CD4-positive, alpha-beta T cell (primary cell): ENCODE measurements around the gene HPCAL4. TPM values are rescaled to one million over a fixed set of nuclear protein-coding genes. Genes with fewer than 3 reads are reported as not detected.

ENCODE experiments used
- ATAC-seq: fragments of 200-7000 bp; cut with Tn5 transposase; one replicate; pipeline ENCODE4 v1.10.0; 2022; ENCODE audit warnings: mild to moderate bottlenecking; ENCODE audit not compliant: poor library complexity
- CTCF ChIA-PET: fragments of 350-600 bp; sonication (Branson Sonifier 250); formaldehyde crosslinking; loops from one replicate; lab custom pipeline; 2021; ENCODE audit warnings: antibody characterized with exemption, inconsistent platforms; lab: Charles Lee
- POLR2A ChIA-PET: fragments of 350-600 bp; sonication (Branson Sonifier 250); formaldehyde crosslinking; loops from one replicate; lab custom pipeline; 2021; ENCODE audit warnings: antibody characterized with exemption, inconsistent platforms; lab: Charles Lee
- DNase-seq, 14 experiments: peaks; one replicate each; pipeline ENCODE4 v3.0.0-alpha.2; 2013 to 2020; ENCODE audit warnings: mixed read lengths in 2 of 14
- H3K27ac ChIP-seq, 2 donors: one replicate each; pipeline versions ENCODE4 v1.5.1 to v1.7.0; 2013; ENCODE audit warnings: low read length in 2 of 2, low read depth in 1 of 2, mild to moderate bottlenecking in 1 of 2
- H3K27me3 ChIP-seq, 2 experiments: 1 replicate in 1 of 2; 2 replicates in 1 of 2; pipeline versions ENCODE4 v1.6.1 to v1.7.0; 2013; ENCODE audit warnings: low read length in 2 of 2, control low read depth in 1 of 2, mild to moderate bottlenecking in 1 of 2, moderate library complexity in 1 of 2; ENCODE audit not compliant: insufficient read depth in 2 of 2, control insufficient read depth in 1 of 2
- H3K36me3 ChIP-seq: one replicate; pipeline ENCODE4 v1.6.1; 2013; ENCODE audit warnings: low read length, control low read depth; ENCODE audit not compliant: insufficient read depth
- H3K4me1 ChIP-seq: one replicate; pipeline ENCODE4 v1.6.1; 2013; ENCODE audit warnings: low read length, control low read depth; ENCODE audit not compliant: insufficient read depth
- H3K4me3 ChIP-seq: one replicate; pipeline ENCODE4 v1.5.1; 2013; ENCODE audit warnings: mild to moderate bottlenecking, low read length, moderate library complexity
- H3K9me3 ChIP-seq, 2 experiments: 1 replicate in 1 of 2; 2 replicates in 1 of 2; pipeline versions ENCODE4 v1.6.1 to v1.7.0; 2013; ENCODE audit warnings: low read length in 2 of 2, mild to moderate bottlenecking in 2 of 2, control low read depth in 1 of 2, moderate library complexity in 1 of 2; ENCODE audit not compliant: control insufficient read depth in 1 of 2, insufficient read depth in 1 of 2
- H3K27ac Mint-ChIP-seq: one replicate; pipeline ENCODE4 v1.8.0; 2020; ENCODE audit warnings: mixed read lengths
- H3K27me3 Mint-ChIP-seq: one replicate; pipeline ENCODE4 v1.8.0; 2021; ENCODE audit warnings: mixed read lengths
- H3K36me3 Mint-ChIP-seq: one replicate; pipeline ENCODE4 v1.8.0; 2021; ENCODE audit warnings: low read depth, mixed read lengths
- H3K4me1 Mint-ChIP-seq: one replicate; pipeline ENCODE4 v1.8.0; 2021; ENCODE audit warnings: low read depth, mixed read lengths
- H3K4me3 Mint-ChIP-seq: one replicate; pipeline ENCODE4 v1.8.0; 2020; ENCODE audit warnings: mild to moderate bottlenecking, mixed read lengths
- H3K9me3 Mint-ChIP-seq: one replicate; pipeline ENCODE4 v1.8.0; 2020; ENCODE audit warnings: mixed read lengths
- CTCF ChIP-seq: fragments of 200-600 bp; IDR thresholded peaks from one replicate; pipeline ENCODE4 v1.8.0; 2022; ENCODE audit warnings: antibody characterized with exemption, mild to moderate bottlenecking
- intact Hi-C, 2 experiments: fragments of 100-400 bp; cut with DNase I in 1 of 2; cut with micrococcal nuclease in 1 of 2; formaldehyde crosslinking; loops; one replicate each; pipeline versions ENCODE4 v1.15.1 to v1.9.0; 2023 to 2025; cut with DNase I, micrococcal nuclease
- total RNA-seq, 174 experiments: library from RNA in 2 of 174; stranded (reverse) in 2 of 174; gene quantifications; one replicate each; pipeline ENCODE4 v1.2.3 and lab custom pipeline; 2021 to 2026

The HPCAL4 gene
- total RNA-seq, 2 experiments from 2014 or later: 22.8 to 22.9 TPM

GRCh38 chr1:39727932-39728317 is 36.7 kb upstream of the HPCAL4 start:
- CTCF ChIA-PET: no interaction called here

GRCh38 chr1:39727221-39727931 is 36.1 kb upstream of the HPCAL4 start:
- Mint-ChIP-seq H3K27ac (no peak overlapping the region), H3K9me3 (no peaks in the 10 kb centered on the region), H3K27me3 (peaks cover 71% of the 10 kb centered on the region), H3K4me1 (no peaks in the 10 kb centered on the region), H3K4me3 (no peak overlapping the region), H3K36me3 (no peaks in the 10 kb centered on the region)
- ATAC-seq (no peak), DNase-seq (no peak)
- Histone ChIP-seq H3K27ac (no peak overlapping the region), H3K36me3 (no peaks in the 10 kb centered on the region), H3K4me1 (no peaks in the 10 kb centered on the region), H3K9me3 (no peaks in the 10 kb centered on the region), H3K4me3 (no peak overlapping the region), H3K27me3 (peaks cover 24 to 49% of the 10 kb centered on the region in 2 experiments)
- POLR2A ChIA-PET: no interaction called here
- TF ChIP-seq CTCF: no peak
- intact Hi-C loops: no loop called here
- CTCF ChIA-PET: no interaction called here

More at GRCh38 chr1:39727932-39728317, 36.7 kb upstream of the HPCAL4 start:
- H3K36me3 ChIP-seq: no peaks in the 10 kb centered on the region
- no peaks in the 10 kb centered on the region for H3K9me3 Mint-ChIP-seq
- no peak overlapping the region for H3K27ac ChIP-seq
- H3K36me3 Mint-ChIP-seq: no peaks in the 10 kb centered on the region
- no peaks in the 10 kb centered on the region for H3K9me3 ChIP-seq
- ATAC-seq: no peak
- H3K4me3 ChIP-seq: no peak overlapping the region
- H3K27me3 ChIP-seq: peaks cover 29 to 54% of the 10 kb centered on the region in 2 experiments
- peaks cover 77% of the 10 kb centered on the region for H3K27me3 Mint-ChIP-seq
- intact Hi-C loops: no loop called here
- POLR2A ChIA-PET: no interaction called here
- no peak overlapping the region for H3K4me3 Mint-ChIP-seq
- TF ChIP-seq CTCF: no peak
- H3K4me1 ChIP-seq: no peaks in the 10 kb centered on the region
- DNase-seq: no peak
- no peak overlapping the region for H3K27ac Mint-ChIP-seq
- no peaks in the 10 kb centered on the region for H3K4me1 Mint-ChIP-seq

- ChIA-PET POLR2A (no interaction called here), CTCF (interaction anchor here (0.7 kb wide), 1 partner anchor 25 kb away, joined by 3 read pairs; no protein-coding TSS in a partner anchor)
- Histone ChIP-seq H3K9me3 (no peaks in the 10 kb centered on the region), H3K4me1 (no peaks in the 10 kb centered on the region), H3K4me3 (no peak overlapping the region), H3K27me3 (peaks cover 24 to 48% of the 10 kb centered on the region in 2 experiments), H3K36me3 (no peaks in the 10 kb centered on the region), H3K27ac (no peak overlapping the region)
- no peak for TF ChIP-seq CTCF
- no peak overlapping the region for H3K27ac Mint-ChIP-seq
- DNase-seq (no peak), ATAC-seq (no peak)
- H3K4me1 Mint-ChIP-seq: no peaks in the 10 kb centered on the region
- H3K4me3 Mint-ChIP-seq: no peak overlapping the region
- no peaks in the 10 kb centered on the region for H3K36me3 Mint-ChIP-seq
- no peaks in the 10 kb centered on the region for H3K9me3 Mint-ChIP-seq
- H3K27me3 Mint-ChIP-seq: peaks cover 75% of the 10 kb centered on the region
- intact Hi-C loops: no loop called here
Measured at GRCh38 chr1:39726600-39726999, 35.4 kb upstream of the HPCAL4 start.
